HS-5 (cell line): ENCODE data around the gene BMPER.
A peak's percentile ranks its signal among the peaks of the same experiment; 100 is the strongest.

Source experiments
- DNase-seq: peaks from one replicate; pipeline ENCODE4 v3.0.0-alpha.2; 2012; ENCODE audit warnings: low read depth

The BMPER gene

GRCh38 chr7:33923440-33924229 is 18.3 kb downstream of the BMPER start:
- no peak for DNase-seq

- DNase-seq: no peak
These were observed 21.2 kb downstream of the BMPER start for GRCh38 chr7:33926535-33926934.

GRCh38 chr7:33928986-33929385 is 23.6 kb downstream of the BMPER start:
- no peak for DNase-seq

GRCh38 chr7:33932221-33932620 is 26.9 kb downstream of the BMPER start:
- no peak for DNase-seq

GRCh38 chr7:33932832-33933468 is 27.6 kb downstream of the BMPER start:
- peak; percentile 91 for DNase-seq

GRCh38 chr7:33933611-33934281 is 28.4 kb downstream of the BMPER start:
- DNase-seq: peak; percentile 95

GRCh38 chr7:33934391-33934790 is 29.1 kb downstream of the BMPER start:
- no peak for DNase-seq

GRCh38 chr7:33936503-33936902 is 31.2 kb downstream of the BMPER start:
- no peak for DNase-seq

GRCh38 chr7:33937871-33938270 is 32.5 kb downstream of the BMPER start:
- no peak for DNase-seq

GRCh38 chr7:33939121-33939520 is 33.8 kb downstream of the BMPER start:
- DNase-seq: no peak

GRCh38 chr7:33940503-33940902 is 35.2 kb downstream of the BMPER start:
- DNase-seq: no peak

GRCh38 chr7:33941418-33941817 is 36.1 kb downstream of the BMPER start:
- DNase-seq: no peak

- DNase-seq: no peak
These were observed 40.9 kb downstream of the BMPER start for GRCh38 chr7:33946094-33946699.

GRCh38 chr7:33950047-33950714 is 44.8 kb downstream of the BMPER start:
- DNase-seq: no peak

- no peak for DNase-seq
These were observed 47.5 kb downstream of the BMPER start for GRCh38 chr7:33952824-33953223.

- DNase-seq: no peak
These were observed 52.8 kb downstream of the BMPER start for GRCh38 chr7:33958104-33958503.

GRCh38 chr7:33959676-33960075 is 54.3 kb downstream of the BMPER start:
- DNase-seq: no peak

GRCh38 chr7:33961948-33962347 is 56.6 kb downstream of the BMPER start:
- DNase-seq: no peak

- no peak for DNase-seq
These were observed 59.3 kb downstream of the BMPER start for GRCh38 chr7:33964417-33965182.

GRCh38 chr7:33965183-33965744 is 59.9 kb downstream of the BMPER start:
- DNase-seq: no peak

- DNase-seq: no peak
These were observed 63.3 kb downstream of the BMPER start for GRCh38 chr7:33968591-33968990.
